Hepatocyte (in vitro differentiated cells): Measurements from ENCODE around the gene TFAP2A.

Experiments used
- EZH2 ChIP-seq: fragments of 200-600 bp; sonication (generic); IDR thresholded peaks from 2 replicates; pipeline ENCODE4 v1.6.1; 2016; ENCODE audit warnings: antibody characterized with exemption, mild to moderate bottlenecking, borderline replicate concordance
- EZH2phosphoT487 ChIP-seq: fragments of 200-600 bp; sonication (generic); IDR thresholded peaks from one replicate; pipeline ENCODE4 v1.6.1; 2018; ENCODE audit warnings: antibody characterized with exemption, mild to moderate bottlenecking, low read depth, moderate library complexity; ENCODE audit not compliant: unreplicated experiment, severe bottlenecking
- TF ChIP-seq, protein P1 (sequence below): fragments of 200-600 bp; sonication (generic); IDR thresholded peaks from 2 replicates; pipeline ENCODE4 v1.5.1; 2016; ENCODE audit warnings: antibody characterized with exemption, mild to moderate bottlenecking; ENCODE audit not compliant: poor library complexity

GRCh38 chr6:10425975-10426780, 11.3 kb upstream of the TFAP2A start:
- TF ChIP-seq, protein P1, sequence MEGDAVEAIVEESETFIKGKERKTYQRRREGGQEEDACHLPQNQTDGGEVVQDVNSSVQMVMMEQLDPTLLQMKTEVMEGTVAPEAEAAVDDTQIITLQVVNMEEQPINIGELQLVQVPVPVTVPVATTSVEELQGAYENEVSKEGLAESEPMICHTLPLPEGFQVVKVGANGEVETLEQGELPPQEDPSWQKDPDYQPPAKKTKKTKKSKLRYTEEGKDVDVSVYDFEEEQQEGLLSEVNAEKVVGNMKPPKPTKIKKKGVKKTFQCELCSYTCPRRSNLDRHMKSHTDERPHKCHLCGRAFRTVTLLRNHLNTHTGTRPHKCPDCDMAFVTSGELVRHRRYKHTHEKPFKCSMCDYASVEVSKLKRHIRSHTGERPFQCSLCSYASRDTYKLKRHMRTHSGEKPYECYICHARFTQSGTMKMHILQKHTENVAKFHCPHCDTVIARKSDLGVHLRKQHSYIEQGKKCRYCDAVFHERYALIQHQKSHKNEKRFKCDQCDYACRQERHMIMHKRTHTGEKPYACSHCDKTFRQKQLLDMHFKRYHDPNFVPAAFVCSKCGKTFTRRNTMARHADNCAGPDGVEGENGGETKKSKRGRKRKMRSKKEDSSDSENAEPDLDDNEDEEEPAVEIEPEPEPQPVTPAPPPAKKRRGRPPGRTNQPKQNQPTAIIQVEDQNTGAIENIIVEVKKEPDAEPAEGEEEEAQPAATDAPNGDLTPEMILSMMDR = peak; percentile 10
- TF ChIP-seq EZH2 = peak; percentile 48
- no peak for TF ChIP-seq EZH2phosphoT487
